HepG2 (cell line): Measurements from ENCODE around the gene THAP3. TPM values are rescaled to one million over a fixed set of nuclear protein-coding genes. Genes with fewer than 3 reads are reported as not detected.

Source experiments
- ATAC-seq: fragments of 200-7000 bp; cut with Tn5 transposase; 3 replicates; pipeline ENCODE4 v1.9.1; 2020; ENCODE audit warnings: mild to moderate bottlenecking, moderate library complexity
- BruUV-seq: library from RNA; stranded (reverse); fragments of 400-500 nt; replicated peaks from 2 replicates; lab custom pipeline; 2021; lab: Mats Ljungman, UMichigan
- CTCF ChIA-PET: fragments of 300-600 bp; formaldehyde crosslinking; extraction: SDS; loops from one replicate; lab custom pipeline; 2021; ENCODE audit warnings: low total read pairs, inconsistent platforms, low intra/inter-chr PET ratio; lab: Yijun Ruan, JAX
- POLR2A ChIA-PET: fragments of 350-600 bp; sonication (Branson Sonifier 250); formaldehyde crosslinking; loops from one replicate; lab custom pipeline; 2020; ENCODE audit warnings: antibody characterized with exemption, inconsistent platforms; lab: Yijun Ruan, JAX
- DNase-seq: peaks from one replicate; pipeline ENCODE4 v3.0.0-alpha.2; 2015; ENCODE audit warnings: low spot score
- FAIRE-seq: peaks from 3 replicates; lab custom pipeline; 2011; peaks lifted over from hg19 to GRCh38; lab: Jason Lieb, UNC
- H2AFZ ChIP-seq: one replicate; pipeline ENCODE4 v1.6.1; 2011; ENCODE audit warnings: low read length, inconsistent platforms
- H3K27ac ChIP-seq: fragments of 300-600 bp; 3 replicates; pipeline ENCODE4 v1.8.0; 2011; ENCODE audit warnings: mixed run types, mild to moderate bottlenecking, mixed read lengths, low read length, inconsistent platforms; ENCODE audit not compliant: insufficient read depth; ENCODE audit errors: extremely low read length
- H3K27me3 ChIP-seq, 2 experiments: fragments of 200-600 bp in 1 of 2; 2 replicates in 1 of 2; 3 replicates in 1 of 2; pipeline versions ENCODE4 v1.6.0 to v1.8.0; 2011; ENCODE audit warnings: low read length in 2 of 2, mild to moderate bottlenecking in 2 of 2, moderate library complexity in 2 of 2, inconsistent platforms in 1 of 2; ENCODE audit not compliant: insufficient read depth in 2 of 2, control insufficient read depth in 1 of 2
- H3K36me3 ChIP-seq, 2 experiments: fragments of 200-600 bp in 1 of 2; replicated peaks in 1 of 2; 2 replicates in 1 of 2; 3 replicates in 1 of 2; pipeline versions ENCODE4 v1.5.1 to v1.8.0; 2011; ENCODE audit warnings: low read length in 2 of 2, inconsistent platforms in 1 of 2; ENCODE audit not compliant: insufficient read depth in 2 of 2, control insufficient read depth in 1 of 2
- H3K4me1 ChIP-seq: 2 replicates; pipeline ENCODE4 v1.5.1; 2012; ENCODE audit warnings: low read length, inconsistent platforms; ENCODE audit not compliant: insufficient read depth
- H3K4me2 ChIP-seq: 2 replicates; pipeline ENCODE4 v1.6.0; 2011; ENCODE audit warnings: low read depth, low read length, inconsistent platforms
- H3K4me3 ChIP-seq, 3 experiments: fragments of 200-600 bp in 1 of 3; sonication (generic), shearing (Covaris generic) in 1 of 3; replicated peaks in 1 of 3; 2 replicates each; pipeline ENCODE4 v1.5.1; 2011 to 2016; ENCODE audit warnings: low read length in 3 of 3, inconsistent platforms in 2 of 3, low read depth in 2 of 3, mild to moderate bottlenecking in 2 of 3, control low read depth in 1 of 3, mixed read lengths in 1 of 3; ENCODE audit not compliant: insufficient read depth in 1 of 3
- H3K79me2 ChIP-seq: one replicate; pipeline ENCODE4 v1.6.1; 2011; ENCODE audit warnings: low read length, inconsistent platforms; ENCODE audit not compliant: insufficient read depth
- H3K9ac ChIP-seq: 2 replicates; pipeline ENCODE4 v1.6.0; 2011; ENCODE audit warnings: mild to moderate bottlenecking, low read depth, low read length, inconsistent platforms; ENCODE audit not compliant: insufficient read depth
- H3K9me3 ChIP-seq: 2 replicates; pipeline ENCODE4 v1.5.1; 2012; ENCODE audit warnings: mild to moderate bottlenecking, low read length
- H4K20me1 ChIP-seq: 2 replicates; pipeline ENCODE4 v1.6.0; 2011; ENCODE audit warnings: inconsistent platforms, mild to moderate bottlenecking, low read length, moderate library complexity; ENCODE audit not compliant: insufficient read depth
- ATF5 ChIP-seq: sonication (generic); formaldehyde crosslinking; IDR thresholded peaks from 2 replicates; pipeline ENCODE4 v1.4.0; 2020; ENCODE audit warnings: mild to moderate bottlenecking, low read depth, missing genetic modification reagents
- BRD4 ChIP-seq: sonication (generic); formaldehyde crosslinking; IDR thresholded peaks from 2 replicates; pipeline ENCODE4 v1.4.0; 2020; ENCODE audit warnings: missing genetic modification reagents
- CREB1 ChIP-seq, 2 experiments: fragments of 450-650 bp in 1 of 2; IDR thresholded peaks; 2 replicates each; pipeline ENCODE4 v1.6.1; 2016 to 2017; ENCODE audit warnings: control low read depth in 1 of 2, mild to moderate bottlenecking in 1 of 2, missing compliant biosample characterization in 1 of 2, missing genetic modification characterization in 1 of 2
- FOXP1 ChIP-seq, 2 experiments: fragments of 450-650 bp in 1 of 2; IDR thresholded peaks; 2 replicates each; pipeline ENCODE4 v1.6.1; 2017 to 2018; ENCODE audit warnings: antibody characterized with exemption in 1 of 2
- GMEB1 ChIP-seq: sonication (generic); formaldehyde crosslinking; IDR thresholded peaks from 2 replicates; pipeline ENCODE4 v1.5.1; 2020; ENCODE audit warnings: missing genetic modification reagents, mild to moderate bottlenecking, borderline replicate concordance
- MEIS2 ChIP-seq: sonication (generic); formaldehyde crosslinking; IDR thresholded peaks from 2 replicates; pipeline ENCODE4 v1.9.0; 2021; ENCODE audit warnings: mild to moderate bottlenecking, missing genetic modification reagents
- PHF8 ChIP-seq: sonication (generic); formaldehyde crosslinking; IDR thresholded peaks from 2 replicates; pipeline ENCODE4 v1.5.0; 2020; ENCODE audit warnings: missing genetic modification reagents
- POGZ ChIP-seq: sonication (generic); formaldehyde crosslinking; IDR thresholded peaks from 2 replicates; pipeline ENCODE4 v1.4.0; 2020; ENCODE audit warnings: mild to moderate bottlenecking, missing genetic modification reagents
- PTBP1 ChIP-seq: fragments of 200-400 bp; formaldehyde crosslinking; IDR thresholded peaks from 2 replicates; pipeline ENCODE4 v1.6.1; 2018; ENCODE audit warnings: low read length, low read depth; ENCODE audit not compliant: poor library complexity, severe bottlenecking
- RFX3 ChIP-seq: IDR thresholded peaks from 2 replicates; pipeline ENCODE4 v1.6.1; 2016; ENCODE audit warnings: missing biosample characterization, missing genetic modification reagents
- SOX5 ChIP-seq: IDR thresholded peaks from 2 replicates; pipeline ENCODE4 v1.6.1; 2016; ENCODE audit warnings: borderline replicate concordance
- UBTF ChIP-seq: sonication (generic); formaldehyde crosslinking; IDR thresholded peaks from 2 replicates; pipeline ENCODE4 v1.4.0; 2020; ENCODE audit warnings: mild to moderate bottlenecking, missing genetic modification reagents
- ZBED4 ChIP-seq: sonication (generic); formaldehyde crosslinking; IDR thresholded peaks from 2 replicates; pipeline ENCODE4 v1.4.0; 2020; ENCODE audit warnings: missing genetic modification reagents, borderline replicate concordance
- ZSCAN20 ChIP-seq: sonication (generic); formaldehyde crosslinking; IDR thresholded peaks from 2 replicates; pipeline ENCODE4 v1.4.0; 2020; ENCODE audit warnings: missing genetic modification reagents, mild to moderate bottlenecking, borderline replicate concordance
- WGBS: methylation state at CpG from one replicate; pipeline ENCODE4 v1.1.6; 2017; ENCODE audit warnings: low lambda C conversion rate; 5-methylcytosine and 5-hydroxymethylcytosine counted together
- in situ Hi-C: cut with HindIII; loops from 2 replicates; pipeline ENCODE4 v1.10.0; 2017; ENCODE audit warnings: low pct_unique_long_range_greater_than_20kb; ENCODE audit not compliant: extremely low pct_ligation_motif_present
- intact Hi-C: fragments of 100-400 bp; cut with micrococcal nuclease; formaldehyde crosslinking; loops from one replicate; pipeline ENCODE4 v1.10.0; 2022; ENCODE audit not compliant: unreplicated experiment
- polyA plus RNA-seq, 8 experiments: library from polyadenylated mRNA; depleted of rRNA in 3 of 8; stranded (reverse) in 7 of 8; unstranded in 1 of 8; fragments of >200 nt; fragmentation: Illumina TruSeq in 4 of 8; extraction: Trizol in 4 of 8; gene quantifications; 2 replicates each; pipeline versions ENCODE4 v1.2.1 to v1.2.3, GENCODE V29; 2011 to 2016; ENCODE audit warnings: low read depth in 4 of 8, missing spikeins in 1 of 8, mixed read lengths in 1 of 8; ENCODE audit not compliant: insufficient read depth in 1 of 8
- total RNA-seq, 5 experiments: library from RNA; depleted of rRNA; stranded (reverse); fragments of >200 nt; fragmentation: Illumina TruSeq; extraction: Trizol; gene quantifications; 2 replicates each; pipeline ENCODE4 v1.2.3, GENCODE V29; 2016; ENCODE audit warnings: low read depth in 1 of 5

The THAP3 gene
- total and polyA plus RNA-seq, 2 of the 13 experiments (the other 11 are each of a cell fraction or from before 2014, with no cell fraction given), result 10.3 to 14.9 TPM

- Histone ChIP-seq H3K27ac (peak overlapping the region; percentile 100), H3K9me3 (no peaks in the 10 kb centered on the region), H3K4me1 (peaks cover 42% of the 10 kb centered on the region), H3K4me3 (peak overlapping the region; percentile 66 to 92 (median 78)), H3K27me3 (no peaks in the 10 kb centered on the region; a peak in 1 of 5 replicates), H3K36me3 (peaks cover 3 to 11% of the 10 kb centered on the region in 2 experiments; a peak in 3 of 5 replicates), H3K9ac (peak overlapping the region; percentile 97), H4K20me1 (peaks cover 26% of the 10 kb centered on the region), H3K79me2 (peaks cover 37% of the 10 kb centered on the region), H3K4me2 (peak overlapping the region; percentile 98), H2AFZ (no peak overlapping the region)
- ChIA-PET POLR2A (interaction anchor here (0.6 to 7.1 kb wide), 15 partner anchors 8 to 182 kb away, joined by 3 to 113 read pairs (median 4); partner anchors contain the start of genes CAMTA1, NOL9, PHF13 and TAS1R1), CTCF (no interaction called here)
- WGBS, result under 1% methylated on average over 32 of the region's 36 CpGs
- intact Hi-C loops, result no loop called here
- ATAC-seq, result peak; percentile 37
- TSS peak; percentile 95 for BruUV-seq
- in situ Hi-C loops, result no loop called here
- peak; percentile 86 for DNase-seq
- no peak for FAIRE-seq
- TF ChIP-seq ATF5 (CRISPR knock-in tag) (no peak), ZBED4 (CRISPR knock-in tag) (no peak), SOX5 (peak; percentile 9; the same call in 1 of the 2 replicates), BRD4 (CRISPR knock-in tag) (no peak; the same call in 1 of the 2 replicates), ZSCAN20 (CRISPR knock-in tag) (0 out of 2 replicates have a peak, but pooled peaks have one; percentile 33), MEIS2 (CRISPR knock-in tag) (0 out of 2 replicates have a peak, but pooled peaks have one; percentile 12), FOXP1 (IDR thresholded peaks at IDR 0.05) (no peak), FOXP1 (CRISPR knock-in tag; IDR thresholded peaks at IDR 0.05) (no peak), UBTF (peak; percentile 38; the same call in 1 of the 2 replicates), RFX3 (CRISPR knock-in tag) (no peak), PTBP1 (no peak), PHF8 (0 out of 2 replicates have a peak, but pooled peaks have one; percentile 13), POGZ (no peak), GMEB1 (no peak), CREB1 (IDR thresholded peaks at IDR 0.05) (peak; percentile 42; the same call in 1 of the 2 replicates), CREB1 (CRISPR knock-in tag; IDR thresholded peaks at IDR 0.05) (peak; percentile 76)
Observed at GRCh38 chr1:6603238-6603914, 21.3 kb upstream of the THAP3 start.
